Ascending aorta (tissue), 2 donors: ENCODE data around the gene FCER1G. TPM values are rescaled to one million over a fixed set of nuclear protein-coding genes. Genes with fewer than 3 reads are reported as not detected.

ENCODE experiments used
- DNase-seq, 2 donors: peaks; one replicate each; pipeline ENCODE4 v3.0.0-alpha.2; 2019; ENCODE audit warnings: low spot score in 2 of 2
- H3K27ac ChIP-seq, 2 donors: fragments of 200-600 bp; sonication (generic); one replicate each; pipeline ENCODE4 v1.5.1; 2016 to 2017; ENCODE audit warnings: mild to moderate bottlenecking in 1 of 2
- H3K27me3 ChIP-seq: fragments of 200-600 bp; sonication (generic); one replicate; pipeline ENCODE4 v1.5.1; 2017
- H3K36me3 ChIP-seq, 2 donors: fragments of 200-600 bp; sonication (generic); one replicate each; pipeline ENCODE4 v1.5.1; 2016
- H3K4me1 ChIP-seq, 2 donors: fragments of 200-600 bp; sonication (generic); one replicate each; pipeline ENCODE4 v1.5.1; 2016 to 2017; ENCODE audit warnings: mild to moderate bottlenecking in 1 of 2
- H3K4me3 ChIP-seq, 2 donors: fragments of 200-600 bp; sonication (generic); one replicate each; pipeline ENCODE4 v1.5.1; 2016 to 2017; ENCODE audit warnings: mild to moderate bottlenecking in 1 of 2
- H3K9me3 ChIP-seq, 2 donors: fragments of 200-600 bp; sonication (generic); one replicate each; pipeline ENCODE4 v1.5.1; 2016
- intact Hi-C: fragments of 100-400 bp; cut with DNase I; formaldehyde crosslinking; loops from one replicate; pipeline ENCODE4 v1.15.1; 2023
- total RNA-seq: library from RNA; depleted of rRNA; stranded (reverse); fragments of >200 nt; gene quantifications from one replicate; pipeline ENCODE4 v1.1.0, GENCODE V29; 2016
- TF ChIP-seq, protein P1 (sequence below), 3 experiments: fragments of 200-600 bp in 2 of 3; fragments of 450-650 bp in 1 of 3; sonication (generic) in 2 of 3; IDR thresholded peaks; one replicate each; pipeline ENCODE4 v1.5.1; 2016 to 2019; ENCODE audit warnings: antibody characterized with exemption in 3 of 3, mild to moderate bottlenecking in 1 of 3, moderate library complexity in 1 of 3

FCER1G gene
- total RNA-seq, 1 donor from 2014 or later: 69.9 TPM

- no peaks in the 10 kb centered on the region for H3K27me3 ChIP-seq
- peak within 1 kb of the TSS; percentile 92 to 97 for H3K27ac ChIP-seq
- no peaks in the 10 kb centered on the region for H3K9me3 ChIP-seq
- H3K36me3 ChIP-seq: peaks cover 8 to 15% of the 10 kb centered on the region in 2 donors
- H3K4me3 ChIP-seq: peak within 1 kb of the TSS; percentile 77 to 89
- peak; percentile 94 to 100 for DNase-seq
- intact Hi-C loops: loop anchor here (1.0 to 10.0 kb wide), 6 partner anchors 24 to 543 kb away; partner anchors contain the start of genes B4GALT3, DEDD, DUSP12 and TOMM40L
- peaks cover 8 to 32% of the 10 kb centered on the region in 2 donors for H3K4me1 ChIP-seq
- TF ChIP-seq, protein P1, sequence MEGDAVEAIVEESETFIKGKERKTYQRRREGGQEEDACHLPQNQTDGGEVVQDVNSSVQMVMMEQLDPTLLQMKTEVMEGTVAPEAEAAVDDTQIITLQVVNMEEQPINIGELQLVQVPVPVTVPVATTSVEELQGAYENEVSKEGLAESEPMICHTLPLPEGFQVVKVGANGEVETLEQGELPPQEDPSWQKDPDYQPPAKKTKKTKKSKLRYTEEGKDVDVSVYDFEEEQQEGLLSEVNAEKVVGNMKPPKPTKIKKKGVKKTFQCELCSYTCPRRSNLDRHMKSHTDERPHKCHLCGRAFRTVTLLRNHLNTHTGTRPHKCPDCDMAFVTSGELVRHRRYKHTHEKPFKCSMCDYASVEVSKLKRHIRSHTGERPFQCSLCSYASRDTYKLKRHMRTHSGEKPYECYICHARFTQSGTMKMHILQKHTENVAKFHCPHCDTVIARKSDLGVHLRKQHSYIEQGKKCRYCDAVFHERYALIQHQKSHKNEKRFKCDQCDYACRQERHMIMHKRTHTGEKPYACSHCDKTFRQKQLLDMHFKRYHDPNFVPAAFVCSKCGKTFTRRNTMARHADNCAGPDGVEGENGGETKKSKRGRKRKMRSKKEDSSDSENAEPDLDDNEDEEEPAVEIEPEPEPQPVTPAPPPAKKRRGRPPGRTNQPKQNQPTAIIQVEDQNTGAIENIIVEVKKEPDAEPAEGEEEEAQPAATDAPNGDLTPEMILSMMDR (IDR thresholded peaks at IDR 0.05): no peak
Measured at GRCh38 chr1:161201836-161202712, 13.0 kb upstream of the FCER1G start, which contains the start of gene NDUFS2. NDUFS2 (plus strand) TSS chr1:161202367; CDS start chr1:161202386, 19 bp downstream.

- H3K27ac ChIP-seq: peak overlapping the region; percentile 55 to 68
- TF ChIP-seq, protein P1 (IDR thresholded peaks at IDR 0.05): no peak
- H3K9me3 ChIP-seq: no peaks in the 10 kb centered on the region
- no peak overlapping the region for H3K4me3 ChIP-seq
- H3K27me3 ChIP-seq: no peaks in the 10 kb centered on the region
- peaks cover 5 to 11% of the 10 kb centered on the region in 2 donors for H3K4me1 ChIP-seq
- no peak for DNase-seq
- H3K36me3 ChIP-seq: peaks cover 43 to 60% of the 10 kb centered on the region in 2 donors
- intact Hi-C loops: loop anchor here (10.0 kb wide), 2 partner anchors 162 to 538 kb away; partner anchors contain the start of genes DUSP12 and USF1
Measured at GRCh38 chr1:161206411-161207140, 8.5 kb upstream of the FCER1G start.

DNA sequence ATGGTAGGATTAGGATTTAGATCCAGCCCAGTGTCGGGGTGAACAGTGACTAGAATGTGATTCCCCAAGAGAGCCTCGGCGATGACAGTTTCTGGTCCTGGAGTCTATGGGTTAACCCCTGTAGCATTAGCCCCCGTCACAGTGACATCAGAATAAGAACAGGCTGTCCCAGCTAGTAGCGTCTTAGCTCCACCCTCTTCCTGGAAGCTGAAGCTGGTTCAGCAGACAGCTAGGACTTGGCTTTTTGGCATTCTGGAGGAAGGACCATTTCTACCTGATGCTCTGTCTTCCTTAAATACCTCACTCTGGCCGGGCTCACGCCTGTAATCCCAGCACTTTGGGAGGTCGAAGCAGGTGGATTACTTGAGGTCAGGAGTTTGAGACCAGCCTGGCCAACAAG is 7.9 kb upstream of the FCER1G start:
- DNase-seq: peak in 1 of 2 donors; percentile 77
- intact Hi-C loops: loop anchor here (10.0 kb wide), 2 partner anchors 162 to 538 kb away; partner anchors contain the start of genes DUSP12 and USF1

GRCh38 chr1:161209790-161210409 is 5.2 kb upstream of the FCER1G start:
- Histone ChIP-seq H3K27ac (no peak overlapping the region), H3K4me1 (no peaks in the 10 kb centered on the region), H3K27me3 (no peaks in the 10 kb centered on the region), H3K4me3 (no peak overlapping the region), H3K9me3 (no peaks in the 10 kb centered on the region), H3K36me3 (peaks cover 67 to 92% of the 10 kb centered on the region in 2 donors)
- TF ChIP-seq, protein P1 (IDR thresholded peaks at IDR 0.05): peak; percentile 82 to 88 (median 84)
- intact Hi-C loops: loop anchor here (10.0 kb wide), 2 partner anchors 165 to 535 kb away; partner anchors contain the start of genes DUSP12 and USF1
- peak in 1 of 2 donors; percentile 87 for DNase-seq

More for the DNA sequence above, 7.9 kb upstream of the FCER1G start:
- no peak overlapping the region for H3K4me3 ChIP-seq
- H3K27me3 ChIP-seq: no peaks in the 10 kb centered on the region
- H3K27ac ChIP-seq: peak overlapping the region; percentile 55 to 68
- no peaks in the 10 kb centered on the region for H3K9me3 ChIP-seq
- peaks cover 48 to 66% of the 10 kb centered on the region in 2 donors for H3K36me3 ChIP-seq
- TF ChIP-seq, protein P1 (IDR thresholded peaks at IDR 0.05): no peak
- peaks cover 5 to 10% of the 10 kb centered on the region in 2 donors for H3K4me1 ChIP-seq

GRCh38 chr1:161214369-161214768 is 726 bp upstream of the FCER1G start:
- Histone ChIP-seq H3K9me3 (no peaks in the 10 kb centered on the region), H3K4me1 (peaks cover 0 to 4% of the 10 kb centered on the region in 2 donors), H3K27ac (peak overlapping the region in 1 of 2 donors; percentile 84), H3K36me3 (peaks cover 45 to 58% of the 10 kb centered on the region in 2 donors), H3K4me3 (no peak overlapping the region), H3K27me3 (no peaks in the 10 kb centered on the region)
- no peak for DNase-seq
- intact Hi-C loops: no loop called here
- TF ChIP-seq, protein P1 (IDR thresholded peaks at IDR 0.05): no peak
